Fibroblast of skin of right biceps (primary cell): Measurements from ENCODE around the gene CFAP68.
"Not testable (repeated sequence)": the region's sequence is repeated elsewhere in the genome, so short reads cannot be mapped to it uniquely, and the experiment has no call there.

Source experiments
- DNase-seq: peaks from one replicate; pipeline ENCODE4 v3.0.0-alpha.2; 2013

The CFAP68 gene

GRCh38 chr11:111870886-111871692, 8.3 kb upstream of the CFAP68 start, which contains the start of gene ALG9:
Gene ALG9 (minus strand): TSS chr11:111871581. CDS start chr11:111871482, 99 bp downstream.
- peak; percentile 88 for DNase-seq

GRCh38 chr11:111871693-111872161, 7.6 kb upstream of the CFAP68 start:
- peak; percentile 7 for DNase-seq

GRCh38 chr11:111878385-111878848, 924 bp upstream of the CFAP68 start:
- peak; percentile 56 for DNase-seq

GRCh38 chr11:111879637-111879960, 258 bp downstream of the CFAP68 start:
- DNase-seq, result no peak

GRCh38 chr11:111882202-111882601, 2.9 kb downstream of the CFAP68 start:
- no peak for DNase-seq

- not testable (repeated sequence) for DNase-seq
These were observed 5.7 kb downstream of the CFAP68 start for GRCh38 chr11:111885053-111885452.

- no peak for DNase-seq
These were observed 6.7 kb downstream of the CFAP68 start for GRCh38 chr11:111886032-111886431.

GRCh38 chr11:111886844-111887243, 7.5 kb downstream of the CFAP68 start:
- no peak for DNase-seq

- DNase-seq, result peak; percentile 70
These were observed 26.1 kb downstream of the CFAP68 start for GRCh38 chr11:111905411-111905810.

GRCh38 chr11:111906680-111907079, 27.3 kb downstream of the CFAP68 start:
- DNase-seq, result no peak

GRCh38 chr11:111908639-111909305, 29.4 kb downstream of the CFAP68 start:
- DNase-seq, result no peak

GRCh38 chr11:111909378-111909777, 30.0 kb downstream of the CFAP68 start:
- no peak for DNase-seq

- no peak for DNase-seq
These were observed 31.6 kb downstream of the CFAP68 start for GRCh38 chr11:111910676-111911562.

GRCh38 chr11:111911563-111912401, 32.4 kb downstream of the CFAP68 start, which contains the start of gene CRYAB:
Gene CRYAB (minus strand): TSS chr11:111911770. CDS start chr11:111911724, 46 bp downstream.
- DNase-seq, result peak; percentile 96

GRCh38 chr11:111912535-111912934, 33.2 kb downstream of the CFAP68 start, which contains the start of gene HSPB2:
Gene HSPB2 (plus strand): TSS chr11:111912734. CDS start chr11:111912830, 96 bp downstream.
- DNase-seq, result no peak

GRCh38 chr11:111913031-111913861, 33.9 kb downstream of the CFAP68 start:
- peak; percentile 47 for DNase-seq

- DNase-seq, result peak; percentile 87
These were observed 34.7 kb downstream of the CFAP68 start for GRCh38 chr11:111913997-111914396.

GRCh38 chr11:111916768-111917167, 37.4 kb downstream of the CFAP68 start:
- no peak for DNase-seq

- DNase-seq, result no peak
These were observed 38.0 kb downstream of the CFAP68 start for GRCh38 chr11:111917312-111917711.

- no peak for DNase-seq
These were observed 38.4 kb downstream of the CFAP68 start for GRCh38 chr11:111917788-111918187.
